HG03565 (cell line): ENCODE measurements around the gene MLPH.

Source experiments
- ATAC-seq: cut with Tn5 transposase; IDR thresholded peaks from one replicate; pipeline ENCODE4 v1.9.1; 2021; ENCODE audit warnings: mild to moderate bottlenecking, moderate library complexity; ENCODE audit not compliant: unreplicated experiment

The MLPH gene

DNA sequence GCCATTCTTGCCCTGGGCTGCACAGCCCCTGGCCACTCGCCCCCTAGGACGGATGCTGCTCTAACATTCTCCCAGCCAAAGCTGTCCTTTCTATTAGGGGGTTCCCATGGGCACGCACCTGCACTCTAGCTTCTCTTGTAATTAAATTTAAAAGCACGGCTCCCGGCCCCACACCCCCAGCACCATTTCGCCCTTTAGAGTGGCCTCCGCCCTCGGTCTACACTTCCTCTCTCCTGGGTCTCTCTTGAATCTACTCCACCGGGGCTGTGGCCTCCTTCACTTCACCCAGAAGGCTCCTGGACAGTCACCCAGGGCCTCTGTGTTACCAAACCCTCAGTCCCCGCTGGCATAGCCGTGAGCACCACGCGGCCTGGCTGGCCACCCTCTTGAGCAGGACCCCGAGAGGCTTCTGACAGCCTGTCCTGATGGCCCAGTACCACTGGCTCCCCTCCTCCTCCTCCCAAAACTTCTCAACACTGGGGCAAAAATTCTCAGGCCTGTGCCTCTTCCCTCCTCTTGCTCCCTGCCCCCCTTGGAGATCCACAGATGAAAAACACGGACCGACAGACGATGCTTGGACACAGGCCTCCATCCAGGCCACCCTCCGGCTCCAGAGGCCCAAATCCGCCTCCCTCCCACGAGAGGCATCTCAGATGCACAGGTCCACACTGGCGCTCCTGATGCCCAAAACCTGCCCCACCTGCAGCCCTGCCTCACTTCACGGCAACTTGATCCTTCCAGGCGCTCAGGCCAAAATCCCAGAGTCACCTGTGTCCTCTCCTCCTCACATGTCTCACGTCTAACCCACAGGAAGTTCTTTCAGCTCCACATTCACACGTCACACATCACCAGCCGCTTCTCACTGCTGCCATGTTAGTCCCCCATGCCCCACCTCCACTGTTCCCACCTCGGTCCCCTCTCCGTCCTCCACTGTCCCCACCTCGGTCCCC lies 110.4 kb downstream of the MLPH start:
- no peak for ATAC-seq

DNA sequence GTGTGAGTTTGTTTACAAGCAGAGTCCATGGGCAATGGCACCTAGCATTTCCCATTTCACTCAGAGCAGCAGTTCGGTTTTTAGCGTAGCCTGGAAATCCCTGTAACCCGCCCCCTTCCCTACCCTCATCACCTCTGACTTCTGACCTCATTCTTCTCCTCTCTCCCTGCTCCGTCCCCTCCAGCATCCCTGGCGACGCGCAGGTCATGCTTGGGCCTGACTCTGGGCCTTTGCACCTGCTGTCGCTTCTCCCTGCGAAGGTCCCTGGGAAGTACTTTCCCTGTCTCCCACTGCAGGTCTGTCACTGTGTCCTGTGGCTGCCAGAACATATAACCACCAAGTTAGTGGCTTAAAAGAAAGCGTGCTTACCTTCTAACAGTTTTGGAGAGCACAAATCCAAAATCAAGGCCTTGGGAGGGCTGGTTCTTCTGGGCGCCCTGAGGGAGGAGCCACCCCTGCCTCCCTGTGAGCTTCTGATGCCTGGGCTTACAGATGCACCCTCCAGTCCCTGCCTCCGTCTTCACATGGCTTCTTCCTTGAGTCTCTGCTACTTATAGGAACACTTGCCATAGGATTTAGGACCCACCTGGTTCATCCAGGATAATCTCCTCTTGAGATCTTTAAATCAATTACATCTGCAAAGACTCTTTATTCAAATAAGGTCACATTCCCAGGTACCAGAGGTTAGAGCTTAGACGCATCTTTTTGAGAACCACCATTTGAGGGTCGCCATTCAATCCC lies 111.6 kb downstream of the MLPH start:
- no peak for ATAC-seq

DNA sequence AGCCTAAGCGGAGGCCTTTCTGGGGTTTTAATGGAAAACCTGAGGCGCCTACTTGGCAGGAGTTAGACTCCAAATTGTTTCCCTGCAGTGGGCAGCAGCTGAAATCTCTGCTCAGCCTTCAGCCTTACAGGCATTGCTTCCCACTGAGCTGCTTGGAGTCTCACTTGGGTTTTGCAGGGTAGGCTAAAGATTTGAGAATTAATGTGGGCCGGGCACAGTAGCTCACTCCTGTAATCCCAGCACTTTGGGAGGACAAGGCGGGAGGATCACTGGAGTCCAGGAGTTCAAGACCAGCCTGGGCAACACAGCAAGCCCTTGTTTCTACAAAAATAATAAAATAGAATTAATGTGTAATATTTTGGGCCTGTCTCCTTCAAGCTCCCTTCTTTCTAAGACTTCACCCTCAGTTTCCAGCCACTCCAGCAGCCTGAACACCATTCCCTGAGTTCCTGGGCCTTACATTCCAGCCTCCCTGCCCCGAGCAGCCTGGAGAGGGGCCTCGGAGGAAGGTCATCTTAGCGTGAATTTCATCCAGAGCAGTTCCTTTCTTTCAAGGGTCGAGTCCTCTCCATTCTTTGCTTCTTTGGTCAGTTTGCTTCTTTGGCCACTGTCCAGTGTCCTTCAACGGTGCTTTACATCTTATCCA lies 112.5 kb downstream of the MLPH start:
- ATAC-seq, result no peak

DNA sequence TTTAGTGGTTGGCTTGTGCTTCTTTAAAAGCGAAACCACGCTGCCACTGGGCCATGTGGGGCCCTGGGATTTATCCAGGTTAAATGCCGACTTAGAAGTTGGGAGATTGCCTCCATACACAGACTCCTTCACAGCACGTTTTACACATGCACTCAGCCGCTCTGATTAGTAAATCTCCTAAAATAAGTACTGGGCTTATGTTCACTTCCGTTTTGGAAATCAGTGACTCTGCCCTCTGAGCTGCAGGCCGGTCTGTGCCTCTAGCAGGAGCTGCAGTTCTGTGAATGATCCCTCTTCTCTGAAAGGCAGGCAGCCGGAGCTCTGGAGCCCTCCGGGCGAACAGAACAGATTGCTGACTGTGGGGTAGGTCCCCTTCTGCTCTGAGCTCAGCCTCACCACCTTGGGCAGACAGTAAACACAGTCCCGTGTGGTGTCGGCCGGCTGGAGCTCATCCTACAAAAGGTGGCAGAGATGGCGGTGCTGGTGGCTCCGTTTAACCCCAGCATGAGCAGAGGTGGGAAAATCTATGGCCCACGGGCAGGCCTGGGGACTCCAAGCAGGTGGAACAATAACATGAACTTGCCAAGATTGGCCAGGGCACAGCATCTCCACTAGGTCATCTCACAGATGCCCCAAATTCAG lies 113.3 kb downstream of the MLPH start:
- ATAC-seq, result no peak

DNA sequence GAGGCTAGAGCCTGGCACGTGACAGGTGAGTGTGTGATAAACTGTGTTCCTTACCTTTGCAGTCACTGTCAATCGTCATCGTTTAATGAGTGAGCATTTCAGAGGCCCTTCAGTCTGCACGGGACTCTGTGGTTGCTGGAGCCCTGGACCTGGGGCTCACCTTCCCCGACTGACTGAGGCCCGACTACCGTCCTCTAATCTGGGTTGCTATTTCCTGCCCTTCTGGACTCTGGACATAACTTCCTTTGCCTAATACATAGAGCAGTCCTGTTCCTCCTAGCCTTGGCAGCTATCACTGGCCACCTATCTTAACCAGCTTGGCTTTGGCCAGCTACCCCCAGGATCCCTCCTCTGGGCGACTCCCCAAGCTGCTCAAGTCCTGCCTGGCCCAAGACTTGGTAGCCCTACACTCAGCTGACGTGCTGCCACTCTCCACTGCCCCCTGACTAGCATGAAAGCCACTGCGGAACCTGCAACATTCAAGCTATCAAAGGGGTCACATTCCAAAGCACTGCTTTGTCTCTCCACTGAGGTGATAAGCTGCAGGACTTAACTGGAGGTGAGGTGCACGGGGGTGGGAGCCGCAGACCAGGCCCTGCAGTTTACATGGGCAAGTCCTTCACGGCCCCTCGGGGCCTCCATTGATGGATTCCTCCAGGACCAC lies 114.5 kb downstream of the MLPH start:
- no peak for ATAC-seq

DNA sequence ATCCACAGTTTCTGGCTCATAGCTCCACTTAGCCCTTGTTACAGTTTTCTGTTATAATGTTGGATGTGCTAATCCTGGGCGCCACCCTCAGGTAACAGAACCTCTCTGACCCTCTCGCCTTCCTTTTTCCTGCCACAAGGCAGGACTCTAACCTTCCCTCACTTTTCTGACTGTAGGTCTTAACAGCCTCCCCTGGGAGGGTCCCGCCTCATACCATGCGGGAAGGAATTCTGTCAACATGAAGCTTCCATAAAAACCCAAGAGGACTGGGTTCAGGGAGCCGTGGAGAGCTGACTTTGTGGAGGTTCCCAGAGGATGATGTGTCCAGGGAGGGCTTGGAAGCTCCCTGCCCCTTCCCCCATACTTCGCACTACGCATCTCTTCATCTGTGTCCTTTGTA lies 115.4 kb downstream of the MLPH start:
- no peak for ATAC-seq

DNA sequence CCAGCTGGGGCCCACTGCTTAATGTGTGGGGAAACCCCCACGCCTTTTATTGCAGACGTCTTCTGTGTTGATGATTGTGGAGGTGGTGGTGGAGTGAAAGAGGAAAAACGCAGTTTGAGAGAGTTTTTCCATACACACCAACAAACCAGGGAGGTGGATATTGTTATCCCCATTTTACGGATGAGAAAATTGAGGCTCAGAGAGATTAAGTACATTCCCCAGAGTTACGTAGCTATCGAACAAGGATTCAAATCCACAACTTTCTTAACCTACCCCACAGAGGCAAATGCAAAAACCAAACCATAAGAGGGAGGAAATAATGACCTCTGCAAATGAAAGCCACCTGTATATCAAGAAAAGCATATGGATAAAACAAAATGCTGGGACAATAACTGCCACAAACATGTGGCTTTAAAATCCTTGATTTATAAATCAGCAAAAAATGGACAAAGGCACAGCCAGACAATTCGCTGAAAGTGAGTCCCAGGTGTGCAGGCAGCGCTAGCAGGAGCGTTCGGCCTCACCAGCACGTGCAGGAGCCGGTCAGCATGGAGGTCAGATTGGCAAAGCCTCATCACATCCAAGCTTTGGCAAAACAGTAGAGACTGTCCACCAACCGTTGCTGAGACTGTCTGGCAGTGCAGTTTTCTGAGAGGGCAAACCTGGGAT lies 116.1 kb downstream of the MLPH start:
- no peak for ATAC-seq

DNA sequence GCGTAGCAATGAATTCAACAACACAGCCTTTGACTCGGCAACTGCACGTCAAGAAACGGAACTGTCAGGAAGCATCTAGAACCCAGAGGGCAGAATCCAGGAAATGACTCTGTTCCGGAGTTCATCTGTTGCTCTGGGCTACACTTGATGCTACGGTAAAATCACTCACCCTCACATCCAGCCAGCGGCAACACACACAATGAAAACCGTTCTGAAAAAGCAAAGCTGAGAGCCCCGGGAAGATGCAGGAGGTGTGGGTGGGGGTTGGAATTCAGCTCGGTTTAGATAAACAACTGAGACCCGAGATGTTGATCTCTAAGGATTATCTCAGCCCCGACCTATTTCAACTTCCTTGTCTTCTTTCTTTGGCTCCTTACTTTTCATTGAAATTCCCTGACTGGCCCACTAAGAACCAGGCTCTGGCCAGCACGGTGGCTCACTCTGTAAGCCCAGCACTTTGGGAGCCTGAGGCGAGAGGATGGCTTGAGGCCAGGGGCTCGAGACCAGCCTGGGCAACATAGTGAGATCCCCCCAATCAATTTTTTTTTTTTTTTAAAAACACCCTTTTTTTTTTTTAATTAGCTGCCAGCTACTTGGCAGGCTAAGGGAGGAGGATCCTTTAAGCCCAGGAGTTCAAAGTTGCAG lies 116.8 kb downstream of the MLPH start:
- ATAC-seq, result no peak

DNA sequence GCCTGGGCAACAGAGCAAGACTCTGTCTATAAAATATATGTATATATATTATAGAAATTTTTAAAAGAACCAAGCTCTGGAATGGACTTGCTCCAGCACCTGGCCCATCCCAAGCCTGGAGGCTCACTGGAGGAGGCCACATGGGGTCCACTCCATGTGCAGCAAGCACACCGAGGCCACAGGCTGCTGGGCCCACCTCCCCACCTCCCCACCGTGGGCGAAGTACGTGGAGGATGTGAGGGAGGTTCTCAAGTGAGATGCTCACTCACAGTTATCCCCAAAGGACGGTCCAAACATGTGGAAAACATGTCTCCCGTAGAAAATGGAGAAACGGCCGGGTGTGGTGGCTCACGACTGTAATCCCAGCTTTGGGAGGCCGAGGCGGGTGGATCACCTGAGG lies 117.3 kb downstream of the MLPH start:
- no peak for ATAC-seq
